KG1 (cell line): ENCODE results near the gene ITGAE.

Source experiments
- DNase-seq: peaks from one replicate; lab custom pipeline; 2025; lab: John Stamatoyannopoulos, UW

ITGAE gene

DNA sequence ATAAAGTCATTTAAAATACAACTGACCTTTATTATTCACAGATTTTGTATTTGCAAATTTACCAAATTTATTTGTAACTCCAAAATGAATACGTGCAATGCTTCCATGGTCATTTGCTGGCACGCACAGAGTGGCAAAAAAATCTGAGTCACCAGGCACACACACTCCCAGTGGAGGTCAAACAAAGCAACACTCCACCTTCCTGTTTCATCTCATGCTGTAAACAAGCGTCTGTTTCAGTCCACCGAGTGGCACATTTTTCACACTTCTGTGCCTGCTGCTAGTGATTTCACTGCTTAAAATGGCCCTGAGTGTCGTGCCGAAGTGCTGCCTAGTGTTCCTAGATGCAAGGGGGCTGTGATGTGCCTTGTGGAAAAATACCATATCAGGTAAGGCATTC, 17.8 kb upstream of the ITGAE start:
- DNase-seq: no peak

GRCh38 chr17:3817851-3818605, 17.0 kb upstream of the ITGAE start:
- DNase-seq: no peak

DNA sequence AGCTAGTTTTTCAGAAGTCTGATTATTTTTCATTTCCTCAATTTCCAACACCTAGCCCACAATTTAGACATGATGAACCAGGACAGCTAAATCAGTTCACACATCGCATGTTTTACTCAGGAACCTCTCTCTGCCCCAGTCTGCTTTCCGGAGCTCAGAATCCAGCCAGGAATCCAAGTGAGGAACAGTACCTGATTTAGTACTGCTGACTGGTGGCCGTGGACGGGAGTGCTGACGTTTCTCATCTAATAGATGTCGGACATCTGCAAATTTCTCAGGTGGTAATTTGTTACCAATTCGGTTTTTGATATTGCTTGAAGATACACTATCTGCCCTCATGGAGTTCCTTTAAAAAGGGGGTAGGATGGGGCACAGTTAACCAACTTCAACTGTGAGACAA, 14.9 kb upstream of the ITGAE start:
- no peak for DNase-seq

- DNase-seq: no peak
Measured at GRCh38 chr17:3815122-3815521, 14.1 kb upstream of the ITGAE start.

DNA sequence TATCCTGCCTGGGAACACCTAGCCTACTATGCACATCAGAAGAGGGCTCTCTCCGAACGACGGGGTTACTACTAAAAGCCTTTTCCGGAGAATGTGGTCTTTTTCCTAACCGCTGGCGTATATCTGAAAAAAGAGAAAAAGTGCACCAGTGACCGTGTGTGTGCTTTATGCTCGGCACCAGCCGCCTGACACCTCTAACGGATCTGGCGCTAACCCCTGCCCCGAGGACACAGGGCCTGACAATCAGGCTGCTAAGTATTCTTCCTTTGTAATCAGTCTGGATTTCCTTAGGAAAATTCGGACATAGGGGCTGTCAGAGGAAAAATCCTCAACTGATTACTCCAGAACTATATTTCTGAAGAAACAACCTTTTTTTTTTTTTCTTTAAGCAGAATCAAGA, 13.4 kb upstream of the ITGAE start:
- no peak for DNase-seq

DNA sequence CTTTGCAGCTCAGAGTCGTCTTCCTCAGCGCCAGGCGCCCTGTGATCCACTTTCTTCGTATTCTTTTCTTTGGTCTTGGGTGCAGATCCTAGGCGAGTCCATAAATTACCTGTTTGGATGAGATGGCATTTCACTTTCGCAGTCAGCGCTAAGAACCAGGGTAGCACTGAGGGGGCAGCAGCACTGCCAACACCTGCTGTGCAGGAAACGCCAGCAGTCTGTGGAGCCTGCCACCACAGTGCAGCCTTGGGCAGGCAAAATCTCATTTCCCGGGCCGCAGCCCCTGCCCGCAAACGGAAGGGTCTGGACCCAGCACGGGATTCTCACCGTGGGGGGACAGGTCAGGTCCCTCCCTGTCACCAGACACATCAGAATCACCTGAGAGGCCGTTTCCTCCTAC, 12.2 kb upstream of the ITGAE start:
- no peak for DNase-seq

- no peak for DNase-seq
Measured at GRCh38 chr17:3812771-3813170, 11.8 kb upstream of the ITGAE start.

DNA sequence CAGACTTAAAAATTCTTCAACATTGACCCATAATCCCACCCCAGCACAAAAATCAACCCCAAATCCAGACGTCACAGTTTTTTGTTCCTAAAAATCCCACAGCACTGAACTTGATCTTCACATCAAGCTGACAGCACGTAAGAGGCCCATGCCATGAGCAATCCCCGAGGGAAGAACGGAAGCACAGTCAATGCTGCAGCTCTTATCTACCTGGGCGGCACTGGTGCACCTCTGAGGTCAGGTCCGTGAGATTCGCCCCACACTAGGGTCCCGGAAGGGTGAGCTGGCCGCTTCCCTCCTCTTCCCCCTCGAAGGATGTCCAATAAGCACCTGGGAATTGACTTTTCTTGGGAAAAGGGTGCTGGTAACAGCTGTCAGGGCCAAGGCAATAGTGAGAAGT, 11.3 kb upstream of the ITGAE start:
- no peak for DNase-seq

DNA sequence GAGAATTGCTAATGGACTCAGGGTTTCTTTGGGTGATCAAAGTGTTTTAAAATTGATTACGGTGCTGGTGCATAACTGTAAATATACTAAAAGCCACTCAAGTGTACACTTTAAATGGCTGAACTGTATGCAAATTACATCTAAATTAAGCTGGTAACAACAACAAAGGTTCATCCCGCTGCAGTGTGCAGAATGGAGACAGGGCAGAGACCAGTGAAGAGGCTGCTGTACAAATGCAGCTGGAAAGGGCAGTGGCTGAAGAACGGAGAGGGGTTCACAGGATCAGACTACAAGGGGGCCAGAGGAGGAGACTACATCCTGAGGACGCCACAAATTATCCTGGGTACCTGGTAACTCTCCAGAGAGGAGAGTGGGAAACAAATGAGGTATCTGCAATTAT, 9.0 kb upstream of the ITGAE start:
- no peak for DNase-seq

DNA sequence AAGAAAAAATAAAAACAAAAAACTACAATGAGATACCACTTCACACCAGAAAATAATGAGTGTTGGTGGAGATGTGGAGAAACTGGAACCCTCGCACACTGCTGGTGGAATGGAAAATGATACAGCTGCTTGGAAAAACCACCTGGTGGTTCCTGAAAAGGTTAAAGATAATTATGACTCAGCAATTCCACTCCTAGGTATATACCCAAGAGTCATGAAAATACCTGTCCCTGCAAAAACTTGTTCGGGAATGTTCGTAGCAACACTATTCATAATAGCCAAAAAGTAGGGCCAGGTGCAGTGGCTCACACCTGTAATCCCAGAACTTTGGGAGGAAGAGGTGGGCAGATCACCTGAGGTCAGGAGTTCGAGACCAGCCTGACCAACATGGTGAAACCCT, 8.1 kb upstream of the ITGAE start:
- no peak for DNase-seq

- no peak for DNase-seq
Measured at GRCh38 chr17:3808701-3809100, 7.7 kb upstream of the ITGAE start.

- DNase-seq: no peak
Measured at GRCh38 chr17:3805581-3805980, 4.6 kb upstream of the ITGAE start.

DNA sequence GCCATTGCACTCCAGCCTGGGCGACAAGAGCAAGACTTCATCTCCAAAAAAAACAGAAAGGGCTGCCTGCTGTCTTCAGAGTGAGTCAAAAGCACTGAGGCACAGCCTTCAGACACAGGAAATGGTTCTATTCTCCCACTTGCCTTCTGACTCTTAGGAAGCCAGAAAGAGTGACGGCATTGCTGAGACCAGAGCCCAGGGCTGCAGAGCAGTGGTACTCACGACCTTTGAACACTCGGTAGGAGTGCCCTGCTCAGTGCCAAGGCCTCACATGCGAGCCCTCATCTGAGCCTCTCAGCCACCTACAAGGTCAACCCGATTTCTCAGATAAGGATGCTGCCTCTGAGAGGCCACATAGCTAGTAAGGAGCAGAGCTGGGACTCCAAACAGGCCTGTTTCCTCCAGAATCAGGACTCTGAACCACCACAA, 3.5 kb upstream of the ITGAE start:
- DNase-seq: no peak

GRCh38 chr17:3803308-3803640, 2.3 kb upstream of the ITGAE start:
- no peak for DNase-seq

GRCh38 chr17:3802461-3803307, 1.7 kb upstream of the ITGAE start:
- DNase-seq: no peak

GRCh38 chr17:3801792-3802191, 804 bp upstream of the ITGAE start:
- DNase-seq: no peak

- no peak for DNase-seq
Measured at GRCh38 chr17:3801347-3801746, 359 bp upstream of the ITGAE start.

- no peak for DNase-seq
Measured at GRCh38 chr17:3799181-3799945, 1.6 kb downstream of the ITGAE start.

DNA sequence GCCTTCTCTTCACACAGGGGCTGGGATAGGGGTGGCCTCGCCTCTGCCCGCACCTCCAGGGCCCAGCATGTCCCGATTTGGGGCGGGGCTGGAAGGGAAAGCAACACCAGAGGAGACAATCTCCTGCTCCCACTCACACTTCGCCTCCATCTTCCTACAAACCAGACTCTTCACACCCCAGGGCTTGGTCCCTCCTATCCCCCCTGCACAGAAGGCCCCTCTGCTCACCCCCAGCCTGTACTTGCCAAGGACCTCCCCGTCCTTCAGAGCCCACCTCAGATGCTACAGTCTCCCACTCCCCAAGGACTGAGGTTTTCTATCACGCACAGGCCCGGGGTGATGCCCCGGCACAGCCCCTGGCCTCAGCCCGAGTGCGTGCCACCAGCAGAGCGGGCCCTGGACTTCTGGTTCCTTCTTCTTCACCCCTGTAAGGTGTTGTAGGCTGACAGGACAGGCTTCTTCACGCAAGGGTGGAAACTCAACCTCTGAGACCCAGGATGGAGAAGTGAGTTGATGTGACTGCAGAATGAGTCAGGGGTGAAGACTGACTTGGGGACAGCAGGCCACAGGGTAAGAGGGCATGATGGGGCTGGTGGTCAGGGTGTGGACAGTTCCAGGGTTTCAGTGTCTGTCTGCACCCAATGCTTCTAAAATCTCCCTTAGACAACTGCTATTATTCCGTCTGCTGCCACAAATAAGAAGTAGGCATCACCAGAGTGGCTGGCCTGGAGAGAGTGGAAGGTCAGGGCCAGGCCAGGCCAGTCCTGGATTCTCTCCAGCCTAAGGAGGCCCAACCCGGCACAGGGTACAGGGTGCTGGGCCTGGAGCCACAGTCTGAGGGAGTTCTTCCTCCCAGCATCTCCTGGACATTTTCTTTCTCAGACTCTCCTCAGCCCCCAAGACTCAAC, 2.5 kb downstream of the ITGAE start:
- DNase-seq: no peak

GRCh38 chr17:3796822-3797170, 4.2 kb downstream of the ITGAE start:
- DNase-seq: no peak

DNA sequence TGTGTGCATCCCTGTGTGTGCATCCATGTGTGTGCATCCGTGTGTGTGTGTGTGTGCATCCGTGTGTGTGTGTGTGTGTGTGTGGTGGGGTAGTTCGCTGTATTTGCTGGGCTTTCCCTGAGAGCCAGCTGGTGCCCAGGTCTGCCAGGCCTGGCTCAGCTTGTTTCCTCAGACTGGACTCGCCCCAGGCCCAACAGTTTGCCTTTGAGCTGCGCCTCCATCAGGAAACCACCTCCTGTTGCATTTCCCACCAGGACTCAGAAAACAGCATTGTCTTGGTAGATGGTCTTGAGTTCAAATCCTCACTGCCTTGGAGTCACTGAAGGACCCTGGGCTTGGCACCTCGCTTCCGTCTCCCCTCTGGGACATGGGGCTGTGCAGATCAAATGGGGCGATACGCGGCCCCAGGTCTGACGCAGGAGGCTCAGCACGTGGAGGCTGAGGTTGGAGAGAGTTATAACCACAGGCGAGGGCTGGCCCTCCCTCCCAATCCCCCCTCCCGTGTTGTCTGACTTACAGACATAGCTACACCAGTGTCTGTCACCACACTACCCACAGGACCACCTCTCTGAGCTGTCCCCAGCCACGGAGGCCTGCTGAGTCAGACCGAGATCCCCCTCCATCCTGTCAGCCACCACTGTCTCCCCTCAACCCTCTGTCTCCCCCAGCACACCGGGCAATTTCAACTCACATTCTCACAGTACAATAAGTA, 4.7 kb downstream of the ITGAE start:
- no peak for DNase-seq
